HG03442 (cell line): ENCODE data around the gene LAMP1.
"Not testable (repeated sequence)": the region's sequence is repeated elsewhere in the genome, so short reads cannot be mapped to it uniquely, and the experiment has no call there.

Experiments used
- ATAC-seq: cut with Tn5 transposase; IDR thresholded peaks from one replicate; pipeline ENCODE4 v1.9.1; 2021; ENCODE audit warnings: mild to moderate bottlenecking, moderate library complexity; ENCODE audit not compliant: unreplicated experiment

Gene LAMP1

GRCh38 chr13:113354831-113355610 lies 58.0 kb downstream of the LAMP1 start:
- ATAC-seq = no peak

DNA sequence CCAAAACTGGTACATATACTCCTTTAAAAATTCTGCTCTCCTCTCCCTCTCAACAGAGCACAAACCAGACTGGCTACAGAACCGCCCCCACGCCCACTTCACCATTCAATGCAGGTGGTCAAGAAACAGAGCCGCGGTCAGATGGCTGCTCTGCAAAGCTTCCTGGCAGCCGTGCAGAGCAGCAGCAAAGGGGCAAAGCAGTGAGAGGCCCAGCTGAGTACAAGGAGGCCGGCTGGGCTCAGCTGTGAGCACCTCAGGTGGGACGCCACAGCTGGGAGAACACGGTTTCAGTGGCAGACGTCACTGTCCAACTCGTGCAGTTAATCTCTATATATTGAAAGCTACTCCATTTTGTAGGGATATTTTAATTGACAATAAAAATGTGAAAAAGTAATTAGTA lies 58.6 kb downstream of the LAMP1 start:
- no peak for ATAC-seq

DNA sequence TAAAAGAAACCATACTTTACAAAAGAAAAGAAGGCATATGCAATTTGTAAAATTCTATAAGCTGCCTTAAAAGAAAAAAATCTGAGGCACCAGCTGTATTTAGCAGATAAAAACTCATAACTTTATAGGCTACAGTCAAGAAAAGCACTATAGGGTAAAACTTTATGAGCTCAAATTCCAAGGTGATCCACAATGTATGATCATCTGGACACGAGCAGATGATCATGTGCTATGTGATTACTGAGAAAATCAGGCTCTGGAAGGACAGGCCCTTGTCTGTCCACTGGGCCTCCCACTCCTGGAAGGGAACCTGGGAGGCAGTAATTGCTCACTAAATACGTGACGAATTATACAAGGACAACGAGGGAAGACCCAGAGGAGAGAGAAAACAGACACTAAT lies 59.6 kb downstream of the LAMP1 start:
- ATAC-seq = no peak

DNA sequence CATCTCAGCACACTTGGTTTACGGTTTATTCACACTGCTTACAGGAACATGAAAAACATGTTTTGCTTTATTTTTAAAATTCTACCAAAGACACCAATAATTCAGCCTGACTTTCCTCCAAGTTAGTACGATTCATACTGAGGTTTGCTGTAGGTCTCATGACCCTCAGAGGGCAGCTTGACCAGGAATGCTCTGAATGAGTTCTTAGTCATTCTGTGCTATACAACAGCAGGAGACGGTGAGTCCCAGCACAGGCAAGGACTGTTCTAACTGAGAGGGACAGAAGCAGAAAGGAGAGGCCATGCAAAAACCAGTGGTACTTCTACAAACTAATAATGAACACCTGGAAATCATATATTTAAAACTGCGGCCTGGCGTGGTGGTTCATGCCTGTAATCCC lies 60.5 kb downstream of the LAMP1 start:
- no peak for ATAC-seq

DNA sequence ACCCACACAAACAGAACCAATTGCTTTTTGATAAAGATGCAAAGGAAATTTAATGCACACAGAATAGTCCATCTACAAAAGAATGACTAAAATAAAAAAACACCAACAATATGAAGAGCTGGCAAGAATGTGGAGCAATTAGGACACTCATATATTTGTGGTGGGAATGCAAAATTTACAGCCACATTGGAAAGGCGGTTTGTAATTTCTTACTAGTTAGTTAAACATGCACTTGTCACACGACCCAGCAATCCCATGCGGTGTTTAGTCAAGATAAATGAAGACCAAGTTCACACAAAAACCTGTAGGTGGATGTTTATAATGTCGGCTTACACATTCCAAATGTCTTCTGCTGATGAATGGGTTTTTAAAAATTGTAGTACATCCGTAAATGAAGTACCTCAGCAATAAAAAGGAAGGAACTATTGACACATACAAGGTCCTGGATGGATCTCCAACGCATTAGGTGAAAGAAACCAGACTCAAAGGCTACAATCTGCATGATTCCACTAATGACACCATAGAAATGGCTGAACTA lies 61.7 kb downstream of the LAMP1 start:
- ATAC-seq = no peak

DNA sequence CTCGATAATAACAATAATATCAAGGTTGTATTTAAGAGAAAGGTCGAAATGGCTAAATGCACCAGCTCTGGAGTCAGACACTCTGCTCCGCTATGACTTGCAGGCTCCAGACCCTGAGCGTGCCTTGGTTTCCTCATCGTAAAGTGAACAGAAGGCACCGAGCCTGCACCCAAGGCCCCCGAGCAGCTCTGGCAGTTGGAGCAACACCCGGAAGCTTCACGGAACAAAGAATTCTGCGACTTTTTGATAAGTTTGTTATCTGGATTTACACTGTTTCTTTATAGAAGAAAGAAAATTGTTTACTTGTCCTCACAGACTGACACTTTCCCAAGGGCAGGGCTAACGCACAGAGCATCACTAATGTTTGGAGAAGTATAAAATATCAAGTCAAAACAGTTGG lies 62.5 kb downstream of the LAMP1 start:
- no peak for ATAC-seq

GRCh38 chr13:113360446-113360845 lies 63.4 kb downstream of the LAMP1 start:
- ATAC-seq = no peak

- no peak for ATAC-seq
Measured at GRCh38 chr13:113361406-113361805, 64.4 kb downstream of the LAMP1 start.

DNA sequence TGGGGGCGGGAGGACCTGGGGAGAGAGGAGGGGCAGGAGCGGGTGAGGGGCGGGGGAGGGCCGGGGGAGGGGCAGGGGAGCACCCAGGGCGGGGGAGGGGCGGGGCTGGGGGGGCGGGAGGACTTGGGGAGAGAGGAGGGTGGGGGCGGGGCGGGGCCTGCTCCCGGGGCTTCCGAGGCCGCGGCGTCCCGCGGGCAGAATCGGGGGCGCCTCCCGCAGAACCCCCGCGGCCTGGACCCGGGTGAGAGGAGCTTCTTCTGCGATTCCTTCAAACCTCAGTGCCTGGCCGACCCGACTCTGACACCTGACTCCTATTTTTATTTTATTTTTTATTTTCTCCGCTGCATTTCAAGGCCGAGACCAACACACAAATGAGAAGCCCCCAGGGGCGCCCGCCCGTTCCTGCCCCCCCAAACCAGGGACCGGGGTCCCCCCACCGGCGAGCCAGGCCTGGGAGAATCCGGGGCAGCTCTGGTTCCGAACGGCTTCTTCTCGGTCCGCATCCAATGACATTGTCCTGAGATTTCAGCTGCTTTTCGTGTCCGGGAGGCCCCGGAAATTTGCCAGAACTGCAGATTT lies 67.4 kb downstream of the LAMP1 start:
- no peak for ATAC-seq

DNA sequence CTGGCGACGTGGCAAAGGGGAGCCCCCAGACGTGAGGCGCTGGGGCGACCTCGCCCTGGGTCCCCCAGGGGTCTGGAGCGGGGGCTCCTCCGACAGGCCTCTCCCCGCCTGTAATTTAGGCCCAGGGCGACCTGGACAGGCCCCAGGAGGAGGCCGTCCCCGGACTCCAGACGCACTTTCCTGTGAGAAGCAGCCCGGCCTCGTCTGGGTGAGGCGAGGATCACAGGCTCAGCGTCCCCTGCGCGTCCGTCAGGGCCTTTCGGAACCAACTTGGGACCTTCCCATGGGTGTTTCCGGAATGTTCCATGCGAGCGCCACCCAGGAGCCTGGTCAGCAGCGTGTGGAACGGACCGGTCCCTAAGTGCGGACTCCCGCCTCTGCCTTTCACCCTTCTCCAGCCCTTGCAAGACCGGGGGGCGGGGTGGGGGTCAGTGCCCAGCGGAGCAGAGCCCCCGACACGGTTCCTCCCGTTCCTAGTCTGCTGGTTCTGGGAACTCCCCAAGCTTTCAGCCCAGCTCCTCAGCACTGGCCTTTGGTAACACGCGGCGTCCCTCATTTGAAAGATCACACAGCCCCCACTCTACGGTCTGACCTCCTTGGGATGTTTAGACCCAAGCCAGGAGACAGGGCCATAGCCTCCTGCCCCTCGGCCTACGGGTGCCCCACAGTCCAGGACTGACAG lies 68.0 kb downstream of the LAMP1 start:
- ATAC-seq = no peak

DNA sequence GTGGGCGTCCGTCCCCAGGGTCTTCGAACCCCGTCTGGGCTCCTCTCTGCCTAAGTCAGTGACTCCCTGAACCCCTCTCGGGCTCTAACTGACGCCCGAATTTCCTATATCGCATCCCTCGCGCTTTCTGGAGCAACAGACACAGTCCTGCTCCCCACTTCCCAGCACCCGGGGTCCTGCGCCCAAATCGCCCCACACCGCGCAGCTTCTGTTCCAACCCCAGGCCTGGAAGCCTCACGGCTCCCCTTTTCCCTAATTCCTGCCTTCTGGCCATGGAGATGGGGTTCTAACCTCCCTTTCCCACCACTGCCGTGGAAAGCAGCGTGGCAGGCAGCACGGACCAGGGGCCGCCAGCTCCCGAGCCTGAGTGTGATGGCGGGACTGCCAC lies 68.5 kb downstream of the LAMP1 start:
- no peak for ATAC-seq

GRCh38 chr13:113365971-113366588 lies 69.0 kb downstream of the LAMP1 start:
- ATAC-seq = no peak

GRCh38 chr13:113367020-113367560 lies 70.1 kb downstream of the LAMP1 start:
- no peak for ATAC-seq

GRCh38 chr13:113367771-113368170 lies 70.7 kb downstream of the LAMP1 start:
- no peak for ATAC-seq

DNA sequence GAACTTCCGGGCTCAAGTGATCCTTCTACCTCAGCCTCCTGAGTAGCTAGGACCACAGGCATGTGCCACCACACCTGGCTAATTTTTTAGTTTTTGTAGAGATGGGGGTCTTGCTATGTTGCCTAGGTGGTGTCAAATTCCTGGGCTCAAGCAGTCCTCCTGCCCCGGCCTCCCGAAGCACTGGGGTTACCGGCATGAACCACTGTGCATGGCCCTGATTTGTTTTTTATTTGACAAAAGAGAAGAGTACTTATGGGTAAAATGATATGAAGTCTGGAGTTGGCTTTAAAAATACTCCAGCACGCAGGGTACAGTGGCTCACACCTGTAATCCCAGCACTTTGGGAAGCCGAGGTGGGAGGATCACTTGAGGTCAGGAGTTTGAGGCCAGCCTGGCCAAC lies 71.3 kb downstream of the LAMP1 start:
- ATAC-seq = not testable (repeated sequence)

DNA sequence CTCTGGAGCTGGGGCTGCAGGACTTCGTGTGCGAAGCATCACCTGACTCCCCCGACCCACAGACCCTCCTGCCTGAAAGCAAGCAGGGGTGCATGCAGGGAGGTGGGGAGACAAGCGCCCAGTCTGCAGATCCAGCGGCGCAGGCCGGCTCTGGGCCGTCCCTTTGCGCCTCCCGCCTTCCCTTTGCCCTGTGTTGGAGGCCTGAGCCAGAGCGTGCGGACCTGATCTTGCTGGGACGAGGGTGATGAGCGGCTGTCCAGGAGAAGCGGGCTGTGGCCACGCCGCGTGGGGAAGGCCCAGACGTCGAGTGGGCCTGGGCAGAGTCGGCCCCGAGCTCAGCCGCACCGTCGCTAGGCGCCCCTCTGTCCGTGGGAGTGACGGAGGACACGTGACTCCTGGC lies 72.2 kb downstream of the LAMP1 start:
- ATAC-seq = no peak

GRCh38 chr13:113369881-113370280 lies 72.8 kb downstream of the LAMP1 start:
- ATAC-seq = no peak

GRCh38 chr13:113371061-113371460 lies 74.0 kb downstream of the LAMP1 start:
- ATAC-seq = no peak

- not testable (repeated sequence) for ATAC-seq
Measured at GRCh38 chr13:113371701-113372100, 74.7 kb downstream of the LAMP1 start.
